IMR-90 (cell line): ENCODE measurements around the gene MS4A6A. TPM values are rescaled to one million over a fixed set of nuclear protein-coding genes. Genes with fewer than 3 reads are reported as not detected.

Experiments
- ATAC-seq: fragments of 200-7000 bp; cut with Tn5 transposase; 2 replicates; pipeline ENCODE4 v1.9.1; 2020; ENCODE audit warnings: low read depth, mild to moderate bottlenecking, moderate library complexity
- BruUV-seq: library from RNA; stranded (reverse); fragments of 400-500 nt; replicated peaks from 2 replicates; lab custom pipeline; 2021; lab: Mats Ljungman, UMichigan
- CTCF ChIA-PET: fragments of 300-600 bp; formaldehyde crosslinking; extraction: SDS; loops from one replicate; lab custom pipeline; 2021; ENCODE audit warnings: antibody characterized with exemption; lab: Yijun Ruan, JAX
- POLR2A ChIA-PET: fragments of 300-600 bp; sonication (Branson Sonifier 250); formaldehyde crosslinking; loops from one replicate; lab custom pipeline; 2022; ENCODE audit warnings: antibody characterized with exemption; ENCODE audit not compliant: unreplicated experiment; lab: Charles Lee
- DNase-seq: peaks from one replicate; pipeline ENCODE4 v3.0.0; 2013
- H2AFZ ChIP-seq: replicated peaks from 2 replicates; pipeline ENCODE3; 2013; ENCODE audit warnings: low read length, mild to moderate bottlenecking; ENCODE audit not compliant: poor library complexity
- H2AK5ac ChIP-seq: 2 replicates; pipeline ENCODE4 v1.6.1; 2013; ENCODE audit warnings: low read depth, low read length, inconsistent platforms
- H2AK9ac ChIP-seq: replicated peaks from 2 replicates; pipeline ENCODE3; 2013; ENCODE audit warnings: mild to moderate bottlenecking, low read depth, low read length, moderate library complexity; ENCODE audit not compliant: poor library complexity
- H2BK120ac ChIP-seq: 2 replicates; pipeline ENCODE4 v1.6.1; 2013; ENCODE audit warnings: low read depth, low read length, inconsistent platforms
- H2BK15ac ChIP-seq: 3 replicates; pipeline ENCODE4 v1.6.1; 2013; ENCODE audit warnings: low read depth, low read length, inconsistent platforms
- H2BK20ac ChIP-seq: 2 replicates; pipeline ENCODE4 v1.6.1; 2013; ENCODE audit warnings: low read depth, mild to moderate bottlenecking, inconsistent platforms, low read length, moderate library complexity
- H2BK5ac ChIP-seq: 2 replicates; pipeline ENCODE4 v1.6.1; 2013; ENCODE audit warnings: mild to moderate bottlenecking, low read depth, low read length, inconsistent platforms; ENCODE audit not compliant: poor library complexity, severe bottlenecking
- H3K14ac ChIP-seq: replicated peaks from 2 replicates; pipeline ENCODE4 v1.6.1; 2013; ENCODE audit warnings: low read depth, low read length, inconsistent platforms
- H3K18ac ChIP-seq: 2 replicates; pipeline ENCODE4 v1.6.1; 2013; ENCODE audit warnings: low read depth, low read length, control low read depth
- H3K23ac ChIP-seq: 2 replicates; pipeline ENCODE4 v1.6.1; 2013; ENCODE audit warnings: low read depth, low read length, inconsistent platforms
- H3K27ac ChIP-seq: 2 replicates; pipeline ENCODE4 v1.5.1; 2013; ENCODE audit warnings: mild to moderate bottlenecking, control low read depth, low read length; ENCODE audit not compliant: insufficient read depth
- H3K27me3 ChIP-seq: 2 replicates; pipeline ENCODE4 v1.6.1; 2013; ENCODE audit warnings: low read length; ENCODE audit not compliant: control insufficient read depth, insufficient read depth
- H3K36me3 ChIP-seq: 2 replicates; pipeline ENCODE4 v1.6.1; 2013; ENCODE audit warnings: low read length, mixed read lengths; ENCODE audit not compliant: control insufficient read depth, insufficient read depth
- H3K4ac ChIP-seq: 2 replicates; pipeline ENCODE4 v1.6.1; 2013; ENCODE audit warnings: low read depth, low read length, inconsistent platforms
- H3K4me1 ChIP-seq: 2 replicates; pipeline ENCODE4 v1.6.1; 2013; ENCODE audit warnings: low read length, mixed read lengths; ENCODE audit not compliant: control insufficient read depth, insufficient read depth
- H3K4me2 ChIP-seq: 2 replicates; pipeline ENCODE4 v1.6.1; 2013; ENCODE audit warnings: low read depth, mild to moderate bottlenecking, control low read depth, low read length, moderate library complexity
- H3K4me3 ChIP-seq: 2 replicates; pipeline ENCODE4 v1.5.1; 2013; ENCODE audit warnings: low read depth, mild to moderate bottlenecking, control low read depth, low read length, moderate library complexity; ENCODE audit not compliant: insufficient read depth
- H3K56ac ChIP-seq: 2 replicates; pipeline ENCODE4 v1.6.1; 2013; ENCODE audit warnings: low read length, inconsistent platforms; ENCODE audit not compliant: insufficient read depth; ENCODE audit errors: extremely low read depth
- H3K79me1 ChIP-seq, 2 experiments: 2 replicates each; pipeline ENCODE4 v1.6.1; 2013; ENCODE audit warnings: low read length in 2 of 2, inconsistent platforms in 1 of 2, low read depth in 1 of 2
- H3K9ac ChIP-seq: 2 replicates; pipeline ENCODE4 v1.6.1; 2013; ENCODE audit warnings: low read depth, low read length, control low read depth
- H3K9me1 ChIP-seq: 2 replicates; pipeline ENCODE4 v1.6.1; 2013; ENCODE audit warnings: low read length, inconsistent platforms; ENCODE audit not compliant: insufficient read depth
- H3K9me3 ChIP-seq: 2 replicates; pipeline ENCODE4 v1.6.1; 2013; ENCODE audit warnings: low read length; ENCODE audit not compliant: control insufficient read depth, insufficient read depth
- H4K20me1 ChIP-seq: 2 replicates; pipeline ENCODE4 v1.6.1; 2013; ENCODE audit warnings: low read length, inconsistent platforms; ENCODE audit not compliant: insufficient read depth
- H4K5ac ChIP-seq: 2 replicates; pipeline ENCODE4 v1.6.1; 2013; ENCODE audit warnings: mild to moderate bottlenecking, low read depth, low read length, control low read depth
- H4K8ac ChIP-seq, 2 experiments: 2 replicates each; pipeline ENCODE4 v1.6.1; 2013; ENCODE audit warnings: low read depth in 2 of 2, low read length in 2 of 2, control low read depth in 1 of 2, inconsistent platforms in 1 of 2
- H4K91ac ChIP-seq: 2 replicates; pipeline ENCODE4 v1.6.1; 2013; ENCODE audit warnings: low read depth, low read length, inconsistent platforms; ENCODE audit not compliant: insufficient read depth
- BHLHE40 ChIP-seq: fragments of 150-350 bp; IDR thresholded peaks from 2 replicates; pipeline ENCODE4 v1.6.1; 2016; ENCODE audit warnings: mild to moderate bottlenecking, low read depth, low read length
- CEBPB ChIP-seq: IDR thresholded peaks from 2 replicates; pipeline ENCODE4 v1.6.1; 2012; ENCODE audit warnings: low read depth, low read length, improper control_type of control experiment
- CHD1 ChIP-seq: IDR thresholded peaks from 2 replicates; pipeline ENCODE4 v1.6.1; 2012; ENCODE audit warnings: low read depth, low read length, improper control_type of control experiment
- FOS ChIP-seq: fragments of 150-350 bp; IDR thresholded peaks from 2 replicates; pipeline ENCODE4 v1.6.1; 2016; ENCODE audit warnings: low read depth, low read length
- MAFK ChIP-seq: IDR thresholded peaks from 2 replicates; pipeline ENCODE4 v1.6.1; 2012; ENCODE audit warnings: low read depth, low read length, improper control_type of control experiment
- MAZ ChIP-seq: IDR thresholded peaks from 2 replicates; pipeline ENCODE4 v1.6.1; 2012; ENCODE audit warnings: low read depth, mild to moderate bottlenecking, low read length, improper control_type of control experiment, moderate library complexity, borderline replicate concordance
- MXI1 ChIP-seq: IDR thresholded peaks from 2 replicates; pipeline ENCODE4 v1.6.1; 2012; ENCODE audit warnings: low read depth, mild to moderate bottlenecking, low read length, moderate library complexity, borderline replicate concordance
- NFE2L2 ChIP-seq: fragments of 150-350 bp; IDR thresholded peaks from 2 replicates; pipeline ENCODE4 v1.6.1; 2016; ENCODE audit warnings: low read depth, mild to moderate bottlenecking, low read length
- POLR2A ChIP-seq: IDR thresholded peaks from 2 replicates; pipeline ENCODE4 v1.6.1; 2012; ENCODE audit warnings: mild to moderate bottlenecking, low read depth, low read length
- RAD21 ChIP-seq: IDR thresholded peaks from 2 replicates; pipeline ENCODE4 v1.6.1; 2012; ENCODE audit warnings: low read length, improper control_type of control experiment
- RCOR1 ChIP-seq: IDR thresholded peaks from 2 replicates; pipeline ENCODE4 v1.6.1; 2012; ENCODE audit warnings: mild to moderate bottlenecking, low read length, improper control_type of control experiment; ENCODE audit not compliant: insufficient replicate concordance
- RFX5 ChIP-seq: IDR thresholded peaks from 2 replicates; pipeline ENCODE4 v1.8.0; 2012; ENCODE audit warnings: low read depth, mild to moderate bottlenecking, low read length, moderate library complexity
- SMC3 ChIP-seq: fragments of 150-350 bp; IDR thresholded peaks from 2 replicates; pipeline ENCODE4 v1.6.1; 2016; ENCODE audit warnings: low read depth, mild to moderate bottlenecking, antibody characterized with exemption, low read length, moderate library complexity
- WGBS, 2 experiments: methylation state at CpG; one replicate each; pipeline versions ENCODE4 v1.1.5 to v1.1.7; 2013; ENCODE audit warnings: missing lambda C conversion rate in 2 of 2; ENCODE audit not compliant: insufficient read length in 1 of 2; ENCODE audit errors: extremely low coverage in 2 of 2; 5-methylcytosine and 5-hydroxymethylcytosine counted together
- dilution Hi-C: fragments of 300-500 bp; cut with HindIII; formaldehyde crosslinking; loops from one replicate; pipeline ENCODE4 v1.14.3; 2018; ENCODE audit warnings: low sequenced_read_pairs; ENCODE audit not compliant: unreplicated experiment
- in situ Hi-C: fragments of 300-500 bp; cut with MboI; formaldehyde crosslinking; loops from 3 replicates; pipeline ENCODE4 v1.14.3; 2019; ENCODE audit warnings: low sequenced_read_pairs, inconsistent platforms, mixed read lengths
- intact Hi-C: fragments of 100-400 bp; cut with micrococcal nuclease; formaldehyde crosslinking; loops from 2 replicates; pipeline ENCODE4 v1.10.0; 2022
- polyA plus RNA-seq, 3 experiments: library from polyadenylated mRNA; depleted of rRNA; stranded (reverse); fragments of >200 nt; gene quantifications; 2 replicates each; pipeline ENCODE4 v1.2.3, GENCODE V29; 2012; ENCODE audit warnings: low replicate concordance in 1 of 3
- total RNA-seq: library from RNA; depleted of rRNA; stranded (reverse); fragments of >200 nt; gene quantifications from 2 replicates; pipeline ENCODE4 v1.2.3, GENCODE V29; 2012
- TF ChIP-seq, protein P1 (sequence below): fragments of 150-350 bp; IDR thresholded peaks from 2 replicates; pipeline ENCODE4 v1.6.1; 2017; ENCODE audit warnings: mild to moderate bottlenecking, antibody characterized with exemption, low read length, low read depth
- TF ChIP-seq, protein P2 (sequence below): conservative IDR thresholded peaks from 2 replicates; pipeline ENCODE4 v1.5.1; 2012; ENCODE audit warnings: mild to moderate bottlenecking, low read depth, low read length, improper control_type of control experiment
- TF ChIP-seq, protein P3 (sequence below): fragments of 150-350 bp; IDR thresholded peaks from 2 replicates; pipeline ENCODE4 v1.6.1; 2016; ENCODE audit warnings: low read depth, mild to moderate bottlenecking, low read length, moderate library complexity, borderline replicate concordance

Gene MS4A6A
- total and polyA plus RNA-seq, 2 of the 4 experiments (the other 2 are of a cell fraction): not detected

DNA sequence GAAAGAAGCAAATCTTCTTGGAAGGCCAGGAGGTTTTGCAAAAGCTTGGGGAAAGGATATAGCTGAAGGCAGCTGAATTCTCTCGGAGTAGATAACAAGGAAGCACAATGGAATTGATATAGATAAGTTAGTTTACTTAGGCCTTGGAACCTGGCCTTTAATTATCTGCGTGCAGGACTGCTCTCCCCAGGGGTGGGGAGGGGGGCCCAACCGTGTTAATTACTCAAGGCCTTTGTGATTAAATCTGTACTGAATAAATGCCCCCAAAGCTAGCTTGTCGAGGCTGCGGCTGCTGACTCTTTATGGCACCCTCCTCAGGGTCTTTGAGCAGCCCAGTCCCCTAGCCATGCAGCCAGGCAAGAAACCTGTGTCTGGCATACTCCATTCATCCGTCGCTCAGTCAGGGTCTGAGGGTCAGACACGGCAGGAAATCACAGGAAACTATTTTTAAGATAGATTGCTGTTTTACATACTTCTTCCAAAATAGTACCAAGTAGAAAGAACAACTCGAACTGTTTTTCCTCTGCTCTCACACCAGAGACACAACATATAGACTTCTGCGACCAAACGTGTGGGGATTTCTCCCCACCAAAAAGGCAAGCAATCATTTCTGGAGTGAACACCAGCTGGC is 58.0 kb downstream of the MS4A6A start:
- no peak overlapping the region for H3K4me2 ChIP-seq
- no TSS peak for BruUV-seq
- no peak overlapping the region for H2AFZ ChIP-seq
- no peak overlapping the region for H4K5ac ChIP-seq
- H3K36me3 ChIP-seq: no peaks in the 10 kb centered on the region
- no peak overlapping the region for H3K23ac ChIP-seq
- H3K79me1 ChIP-seq: no peaks in the 10 kb centered on the region
- dilution Hi-C loops: no loop called here
- H3K27me3 ChIP-seq: no peaks in the 10 kb centered on the region
- ATAC-seq (no peak), DNase-seq (no peak)
- no peaks in the 10 kb centered on the region for H3K4me1 ChIP-seq
- no peak overlapping the region for H3K56ac ChIP-seq
- no peak overlapping the region for H3K4ac ChIP-seq
- no peak overlapping the region for H4K91ac ChIP-seq
- intact Hi-C loops: no loop called here
- H3K4me3 ChIP-seq: no peak overlapping the region
- H2AK9ac ChIP-seq: no peak overlapping the region
- WGBS, 2 experiments: no CpG with 5 or more reads among the region's 11 CpGs
- H3K18ac ChIP-seq: no peak overlapping the region
- H3K9ac ChIP-seq: no peak overlapping the region
- H3K9me1 ChIP-seq: no peaks in the 10 kb centered on the region
- TF ChIP-seq, protein P1, sequence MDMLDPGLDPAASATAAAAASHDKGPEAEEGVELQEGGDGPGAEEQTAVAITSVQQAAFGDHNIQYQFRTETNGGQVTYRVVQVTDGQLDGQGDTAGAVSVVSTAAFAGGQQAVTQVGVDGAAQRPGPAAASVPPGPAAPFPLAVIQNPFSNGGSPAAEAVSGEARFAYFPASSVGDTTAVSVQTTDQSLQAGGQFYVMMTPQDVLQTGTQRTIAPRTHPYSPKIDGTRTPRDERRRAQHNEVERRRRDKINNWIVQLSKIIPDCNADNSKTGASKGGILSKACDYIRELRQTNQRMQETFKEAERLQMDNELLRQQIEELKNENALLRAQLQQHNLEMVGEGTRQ: no peak
- TF ChIP-seq, protein P2, sequence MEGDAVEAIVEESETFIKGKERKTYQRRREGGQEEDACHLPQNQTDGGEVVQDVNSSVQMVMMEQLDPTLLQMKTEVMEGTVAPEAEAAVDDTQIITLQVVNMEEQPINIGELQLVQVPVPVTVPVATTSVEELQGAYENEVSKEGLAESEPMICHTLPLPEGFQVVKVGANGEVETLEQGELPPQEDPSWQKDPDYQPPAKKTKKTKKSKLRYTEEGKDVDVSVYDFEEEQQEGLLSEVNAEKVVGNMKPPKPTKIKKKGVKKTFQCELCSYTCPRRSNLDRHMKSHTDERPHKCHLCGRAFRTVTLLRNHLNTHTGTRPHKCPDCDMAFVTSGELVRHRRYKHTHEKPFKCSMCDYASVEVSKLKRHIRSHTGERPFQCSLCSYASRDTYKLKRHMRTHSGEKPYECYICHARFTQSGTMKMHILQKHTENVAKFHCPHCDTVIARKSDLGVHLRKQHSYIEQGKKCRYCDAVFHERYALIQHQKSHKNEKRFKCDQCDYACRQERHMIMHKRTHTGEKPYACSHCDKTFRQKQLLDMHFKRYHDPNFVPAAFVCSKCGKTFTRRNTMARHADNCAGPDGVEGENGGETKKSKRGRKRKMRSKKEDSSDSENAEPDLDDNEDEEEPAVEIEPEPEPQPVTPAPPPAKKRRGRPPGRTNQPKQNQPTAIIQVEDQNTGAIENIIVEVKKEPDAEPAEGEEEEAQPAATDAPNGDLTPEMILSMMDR: no peak
- no peak for TF ChIP-seq NFE2L2
- no peak for TF ChIP-seq CHD1
- TF ChIP-seq MXI1: no peak
- TF ChIP-seq CEBPB: no peak
- TF ChIP-seq MAFK: no peak
- no peak for TF ChIP-seq POLR2A
- TF ChIP-seq FOS: no peak
- TF ChIP-seq RAD21: no peak
- no peak for TF ChIP-seq MAZ
- TF ChIP-seq RCOR1: no peak
- no peak for TF ChIP-seq RFX5
- TF ChIP-seq, protein P3, sequence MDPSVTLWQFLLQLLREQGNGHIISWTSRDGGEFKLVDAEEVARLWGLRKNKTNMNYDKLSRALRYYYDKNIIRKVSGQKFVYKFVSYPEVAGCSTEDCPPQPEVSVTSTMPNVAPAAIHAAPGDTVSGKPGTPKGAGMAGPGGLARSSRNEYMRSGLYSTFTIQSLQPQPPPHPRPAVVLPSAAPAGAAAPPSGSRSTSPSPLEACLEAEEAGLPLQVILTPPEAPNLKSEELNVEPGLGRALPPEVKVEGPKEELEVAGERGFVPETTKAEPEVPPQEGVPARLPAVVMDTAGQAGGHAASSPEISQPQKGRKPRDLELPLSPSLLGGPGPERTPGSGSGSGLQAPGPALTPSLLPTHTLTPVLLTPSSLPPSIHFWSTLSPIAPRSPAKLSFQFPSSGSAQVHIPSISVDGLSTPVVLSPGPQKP: no peak
- no peak for TF ChIP-seq SMC3
- no peak for TF ChIP-seq BHLHE40
- no peak overlapping the region for H2BK120ac ChIP-seq
- no peaks in the 10 kb centered on the region for H4K20me1 ChIP-seq
- in situ Hi-C loops: no loop called here
- no peak overlapping the region for H3K27ac ChIP-seq
- H2BK20ac ChIP-seq: no peak overlapping the region
- POLR2A ChIA-PET: no interaction called here
- no peak overlapping the region for H4K8ac ChIP-seq
- H3K14ac ChIP-seq: no peak overlapping the region
- CTCF ChIA-PET: no interaction called here
- peaks cover 3% of the 10 kb centered on the region for H3K9me3 ChIP-seq
- H2BK5ac ChIP-seq: no peak overlapping the region
- H2AK5ac ChIP-seq: no peak overlapping the region
- no peak overlapping the region for H2BK15ac ChIP-seq
